ENCODE measurements around the gene RGS9. TPM values are rescaled to one million over a fixed set of nuclear protein-coding genes. Genes with fewer than 3 reads are reported as not detected.

Gene RGS9
- total and polyA plus RNA-seq, 2 donors (not counting 1 experiment from before 2014, with no cell fraction given), result 0.36 to 3.4 TPM

DNA sequence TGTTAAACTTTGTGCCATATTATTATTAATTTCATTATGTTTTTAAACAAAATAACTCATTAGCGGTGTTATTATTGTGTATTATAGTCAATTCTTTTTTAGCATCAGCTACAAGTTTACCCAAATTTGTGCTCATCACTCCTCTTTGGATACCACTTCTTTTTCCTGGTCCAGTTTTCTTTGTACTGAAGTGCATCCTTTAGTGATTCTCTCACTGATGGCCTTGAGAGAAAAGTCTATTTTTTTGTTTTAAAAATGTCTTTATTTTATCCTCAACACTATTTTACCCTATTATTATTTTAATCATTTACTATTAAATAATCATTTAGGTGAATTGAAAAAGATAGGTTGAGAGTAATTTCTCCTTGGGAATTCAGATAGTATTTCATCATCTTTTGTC lies 99.2 kb downstream of the RGS9 start:
- no peaks in the 10 kb centered on the region for H3K79me2 ChIP-seq (ENCODE audit: control insufficient read depth, insufficient read depth, low read length)
- peaks cover 0 to 15% (median 1%) of the 10 kb centered on the region in 4 experiments for H3K27me3 ChIP-seq (replicated peaks in 1 of 4; ENCODE audit: control extremely low read depth in 1 of 4, control insufficient read depth in 3 of 4, insufficient read depth in 4 of 4, low read length in 3 of 4)
- intact Hi-C loops (cut with micrococcal nuclease), result no loop called here
- ATAC-seq (ENCODE audit: low read depth) (no peak), DNase-seq (no peak)
- H3K4me2 ChIP-seq (replicated peaks; ENCODE audit: low read depth, low read length, poor library complexity, severe bottlenecking), result no peak overlapping the region
- no peaks in the 10 kb centered on the region for H3K36me3 ChIP-seq (replicated peaks in 1 of 2; ENCODE audit: control extremely low read depth in 1 of 2, control insufficient read depth in 1 of 2, extremely low read depth in 1 of 2, insufficient read depth in 2 of 2, low read length in 1 of 2)
- no peaks in the 10 kb centered on the region for H3K4me1 Mint-ChIP-seq
- H3K27ac ChIP-seq (ENCODE audit: low read length in 2 of 2), result no peak overlapping the region
- no peak overlapping the region for H3K9ac ChIP-seq (ENCODE audit: low read length)
- H2AFZ ChIP-seq (ENCODE audit: insufficient read depth, low read depth, low read length, poor library complexity, severe bottlenecking), result no peak overlapping the region
- peaks cover 3% of the 10 kb centered on the region for H3K9me3 Mint-ChIP-seq (ENCODE audit: insufficient read depth)
- H3K4me1 ChIP-seq (ENCODE audit: control insufficient read depth in 2 of 2, insufficient read depth in 2 of 2, low read length in 2 of 2), result no peaks in the 10 kb centered on the region
- H3K9me3 ChIP-seq (ENCODE audit: control extremely low read depth in 1 of 3, control insufficient read depth in 2 of 3, insufficient read depth in 1 of 3, low read length in 2 of 3), result no peaks in the 10 kb centered on the region
- H4K20me1 ChIP-seq (ENCODE audit: control insufficient read depth, insufficient read depth, low read length, poor library complexity, severe bottlenecking), result no peaks in the 10 kb centered on the region
- POLR2A ChIA-PET, result no interaction called here
- CTCF ChIA-PET, result no interaction called here
- no peak overlapping the region for H3K27ac Mint-ChIP-seq
- peaks cover 8% of the 10 kb centered on the region for H3K27me3 Mint-ChIP-seq
- H3K4me3 Mint-ChIP-seq, result no peak overlapping the region
- no CpG with 5 or more reads among the region's 1 CpG for WGBS (ENCODE audit: insufficient coverage)
- no peak for TF ChIP-seq EZH2 (IDR thresholded peaks at IDR 0.05; ENCODE audit: borderline replicate concordance, insufficient read depth, low read depth, low read length, poor library complexity, severe bottlenecking)
- TF ChIP-seq, protein P1, sequence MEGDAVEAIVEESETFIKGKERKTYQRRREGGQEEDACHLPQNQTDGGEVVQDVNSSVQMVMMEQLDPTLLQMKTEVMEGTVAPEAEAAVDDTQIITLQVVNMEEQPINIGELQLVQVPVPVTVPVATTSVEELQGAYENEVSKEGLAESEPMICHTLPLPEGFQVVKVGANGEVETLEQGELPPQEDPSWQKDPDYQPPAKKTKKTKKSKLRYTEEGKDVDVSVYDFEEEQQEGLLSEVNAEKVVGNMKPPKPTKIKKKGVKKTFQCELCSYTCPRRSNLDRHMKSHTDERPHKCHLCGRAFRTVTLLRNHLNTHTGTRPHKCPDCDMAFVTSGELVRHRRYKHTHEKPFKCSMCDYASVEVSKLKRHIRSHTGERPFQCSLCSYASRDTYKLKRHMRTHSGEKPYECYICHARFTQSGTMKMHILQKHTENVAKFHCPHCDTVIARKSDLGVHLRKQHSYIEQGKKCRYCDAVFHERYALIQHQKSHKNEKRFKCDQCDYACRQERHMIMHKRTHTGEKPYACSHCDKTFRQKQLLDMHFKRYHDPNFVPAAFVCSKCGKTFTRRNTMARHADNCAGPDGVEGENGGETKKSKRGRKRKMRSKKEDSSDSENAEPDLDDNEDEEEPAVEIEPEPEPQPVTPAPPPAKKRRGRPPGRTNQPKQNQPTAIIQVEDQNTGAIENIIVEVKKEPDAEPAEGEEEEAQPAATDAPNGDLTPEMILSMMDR (IDR thresholded peaks at IDR 0.05), result no peak
- no peak overlapping the region for H3K4me3 ChIP-seq (ENCODE audit: control extremely low read depth in 1 of 5, extremely low read depth in 1 of 5, insufficient read depth in 1 of 5, low read depth in 2 of 5, low read length in 4 of 5)

DNA sequence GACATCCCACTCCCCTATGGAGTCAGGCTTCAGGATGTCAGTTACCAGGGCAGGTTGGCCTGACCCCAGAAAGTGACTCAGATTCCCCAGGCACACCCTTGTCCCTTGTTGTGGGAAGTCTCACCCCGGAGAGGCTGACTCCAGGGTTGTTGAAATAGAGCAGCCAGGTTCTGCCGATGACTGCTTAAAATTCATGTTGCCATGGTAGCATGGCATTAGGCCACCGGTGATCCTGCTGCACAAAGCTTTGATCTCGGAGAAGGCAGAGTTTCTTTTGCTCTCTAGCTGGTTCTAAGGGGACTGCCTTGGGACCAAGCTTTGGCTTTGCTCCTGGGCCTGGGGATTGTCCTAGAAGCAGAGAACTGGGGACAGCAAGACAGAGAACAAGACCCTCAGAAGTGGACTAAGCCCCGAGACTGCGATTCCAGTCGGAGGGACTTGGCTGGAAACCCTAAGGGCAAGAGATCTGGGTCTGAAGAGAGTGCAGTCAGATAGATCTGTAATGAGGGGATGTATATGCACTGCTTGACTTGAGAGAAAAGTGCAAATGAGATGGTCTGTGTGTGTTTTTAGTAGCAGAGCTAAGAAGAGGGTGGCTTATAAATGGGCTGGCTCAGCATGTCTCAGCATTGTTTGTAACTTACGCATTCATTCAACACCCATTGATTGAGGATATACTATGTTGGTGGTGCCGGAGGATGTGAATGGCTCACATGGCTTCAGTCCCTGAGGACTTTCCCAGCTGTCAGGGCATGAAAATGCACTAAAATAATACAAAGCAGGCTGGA lies 106.9 kb downstream of the RGS9 start:
- TF ChIP-seq EZH2 (IDR thresholded peaks at IDR 0.05; ENCODE audit: borderline replicate concordance, insufficient read depth, low read depth, low read length, poor library complexity, severe bottlenecking), result no peak
- TF ChIP-seq, protein P1 (IDR thresholded peaks at IDR 0.05), result no peak
- CTCF ChIA-PET, result no interaction called here

More for the DNA sequence above, 106.9 kb downstream of the RGS9 start:
- H3K36me3 ChIP-seq (replicated peaks in 1 of 2; ENCODE audit: control extremely low read depth in 1 of 2, control insufficient read depth in 1 of 2, extremely low read depth in 1 of 2, insufficient read depth in 2 of 2, low read length in 1 of 2), result no peaks in the 10 kb centered on the region
- H3K4me1 ChIP-seq (ENCODE audit: control insufficient read depth in 2 of 2, insufficient read depth in 2 of 2, low read length in 2 of 2), result no peaks in the 10 kb centered on the region
- POLR2A ChIA-PET, result no interaction called here
- no peaks in the 10 kb centered on the region for H3K79me2 ChIP-seq (ENCODE audit: control insufficient read depth, insufficient read depth, low read length)
- H3K27me3 ChIP-seq (replicated peaks in 1 of 4; ENCODE audit: control extremely low read depth in 1 of 4, control insufficient read depth in 3 of 4, insufficient read depth in 4 of 4, low read length in 3 of 4), result peaks cover 0 to 15% (median 0%) of the 10 kb centered on the region in 4 experiments
- H2AFZ ChIP-seq (ENCODE audit: insufficient read depth, low read depth, low read length, poor library complexity, severe bottlenecking), result no peak overlapping the region
- no peak for ATAC-seq (ENCODE audit: low read depth)
- Mint-ChIP-seq H3K4me3 (no peak overlapping the region), H3K9me3 (ENCODE audit: insufficient read depth) (no peaks in the 10 kb centered on the region), H3K4me1 (no peaks in the 10 kb centered on the region), H3K27me3 (peaks cover 44% of the 10 kb centered on the region), H3K27ac (no peak overlapping the region)
- H3K4me3 ChIP-seq (ENCODE audit: control extremely low read depth in 1 of 5, extremely low read depth in 1 of 5, insufficient read depth in 1 of 5, low read depth in 2 of 5, low read length in 4 of 5), result no peak overlapping the region
- no peak overlapping the region for H3K27ac ChIP-seq (ENCODE audit: low read length in 2 of 2)
- H3K9ac ChIP-seq (ENCODE audit: low read length), result no peak overlapping the region
- no peaks in the 10 kb centered on the region for H4K20me1 ChIP-seq (ENCODE audit: control insufficient read depth, insufficient read depth, low read length, poor library complexity, severe bottlenecking)
- no peaks in the 10 kb centered on the region for H3K9me3 ChIP-seq (ENCODE audit: control extremely low read depth in 1 of 3, control insufficient read depth in 2 of 3, insufficient read depth in 1 of 3, low read length in 2 of 3)
- intact Hi-C loops (cut with micrococcal nuclease), result no loop called here
- WGBS (ENCODE audit: insufficient coverage), result 48% methylated on average over 7 of the region's 9 CpGs
- DNase-seq, result no peak
- no peak overlapping the region for H3K4me2 ChIP-seq (replicated peaks; ENCODE audit: low read depth, low read length, poor library complexity, severe bottlenecking)
